H9 (cell line): ENCODE measurements around the gene RLBP1. TPM values are rescaled to one million over a fixed set of nuclear protein-coding genes. Genes with fewer than 3 reads are reported as not detected.
A peak's percentile ranks its signal among the peaks of the same experiment; 100 is the strongest.

Experiments used
- DNase-seq: peaks from one replicate; pipeline ENCODE4 v3.0.0-alpha.2; 2017
- H2AFZ ChIP-seq: one replicate; pipeline ENCODE4 v1.6.1; 2013; ENCODE audit warnings: mild to moderate bottlenecking, low read length, control low read depth, moderate library complexity
- H2AK5ac ChIP-seq: 2 replicates; pipeline ENCODE4 v1.6.1; 2013; ENCODE audit warnings: low read length, control low read depth, mixed read lengths; ENCODE audit not compliant: insufficient read length
- H2BK120ac ChIP-seq: one replicate; pipeline ENCODE4 v1.6.1; 2013; ENCODE audit warnings: low read depth, mild to moderate bottlenecking, low read length, control low read depth, inconsistent platforms; ENCODE audit not compliant: poor library complexity, severe bottlenecking
- H2BK12ac ChIP-seq: 2 replicates; pipeline ENCODE4 v1.6.1; 2013; ENCODE audit warnings: low read length, control low read depth, mixed read lengths, low read depth; ENCODE audit not compliant: insufficient read length
- H2BK15ac ChIP-seq: 2 replicates; pipeline ENCODE4 v1.6.1; 2013; ENCODE audit warnings: low read depth, low read length, control low read depth
- H2BK20ac ChIP-seq: one replicate; pipeline ENCODE4 v1.6.1; 2013; ENCODE audit warnings: low read depth, mild to moderate bottlenecking, low read length, control low read depth, inconsistent platforms; ENCODE audit not compliant: poor library complexity, severe bottlenecking
- H2BK5ac ChIP-seq: 2 replicates; pipeline ENCODE4 v1.6.1; 2013; ENCODE audit warnings: low read length, control low read depth, mixed read lengths; ENCODE audit not compliant: insufficient read length
- H3K14ac ChIP-seq: 2 replicates; pipeline ENCODE4 v1.6.1; 2013; ENCODE audit warnings: low read length, control low read depth; ENCODE audit not compliant: insufficient read depth
- H3K18ac ChIP-seq: 2 replicates; pipeline ENCODE4 v1.6.1; 2013; ENCODE audit warnings: low read depth, mild to moderate bottlenecking, mixed read lengths, low read length, control low read depth; ENCODE audit not compliant: insufficient read length
- H3K23ac ChIP-seq: 2 replicates; pipeline ENCODE4 v1.6.1; 2013; ENCODE audit warnings: low read length, control low read depth, mixed read lengths, low read depth; ENCODE audit not compliant: insufficient read length
- H3K23me2 ChIP-seq: 2 replicates; pipeline ENCODE4 v1.6.1; 2013; ENCODE audit warnings: low read depth, mild to moderate bottlenecking, mixed read lengths, low read length, control low read depth; ENCODE audit not compliant: insufficient read length, poor library complexity, severe bottlenecking
- H3K27ac ChIP-seq: 2 replicates; pipeline ENCODE4 v1.5.1; 2013; ENCODE audit warnings: low read length, control low read depth, mixed read lengths, low read depth; ENCODE audit not compliant: insufficient read length
- H3K27me3 ChIP-seq: 2 replicates; pipeline ENCODE4 v1.6.1; 2013; ENCODE audit warnings: low read length, control low read depth, inconsistent platforms; ENCODE audit not compliant: insufficient read depth
- H3K4ac ChIP-seq: 2 replicates; pipeline ENCODE4 v1.6.1; 2013; ENCODE audit warnings: low read depth, mild to moderate bottlenecking, control low read depth, inconsistent platforms, low read length, moderate library complexity
- H3K4me1 ChIP-seq: 2 replicates; pipeline ENCODE4 v1.6.1; 2013; ENCODE audit warnings: low read length, control low read depth, inconsistent platforms; ENCODE audit not compliant: insufficient read depth
- H3K4me2 ChIP-seq: 2 replicates; pipeline ENCODE4 v1.6.1; 2013; ENCODE audit warnings: low read length, control low read depth, mixed read lengths; ENCODE audit not compliant: insufficient read length, insufficient read depth
- H3K56ac ChIP-seq: 2 replicates; pipeline ENCODE4 v1.6.1; 2013; ENCODE audit warnings: low read depth, mild to moderate bottlenecking, mixed read lengths, low read length, control low read depth; ENCODE audit not compliant: insufficient read length
- H3K79me1 ChIP-seq: 2 replicates; pipeline ENCODE4 v1.6.1; 2013; ENCODE audit warnings: low read depth, mild to moderate bottlenecking, moderate library complexity, low read length, control low read depth, inconsistent platforms; ENCODE audit not compliant: insufficient read depth, poor library complexity, severe bottlenecking
- H3K79me2 ChIP-seq: 2 replicates; pipeline ENCODE4 v1.6.1; 2013; ENCODE audit warnings: low read length, control low read depth, inconsistent platforms; ENCODE audit not compliant: insufficient read depth
- H3K9ac ChIP-seq: 2 replicates; pipeline ENCODE4 v1.6.1; 2013; ENCODE audit warnings: low read length, control low read depth, mixed read lengths; ENCODE audit not compliant: insufficient read length; ENCODE audit errors: extremely low read depth
- H3K9me3 ChIP-seq: one replicate; pipeline ENCODE4 v1.6.1; 2013; ENCODE audit warnings: low read depth, low read length, inconsistent platforms; ENCODE audit not compliant: control insufficient read depth
- H3T11ph ChIP-seq: one replicate; pipeline ENCODE4 v1.6.1; 2013; ENCODE audit warnings: mild to moderate bottlenecking, low read length, control low read depth, inconsistent platforms
- H4K20me1 ChIP-seq: one replicate; pipeline ENCODE4 v1.6.1; 2013; ENCODE audit not compliant: control insufficient read depth, insufficient read length, insufficient read depth
- H4K5ac ChIP-seq: 2 replicates; pipeline ENCODE4 v1.6.1; 2013; ENCODE audit warnings: low read depth, mild to moderate bottlenecking, mixed read lengths, low read length, control low read depth; ENCODE audit not compliant: insufficient read length
- H4K8ac ChIP-seq: replicated peaks from 2 replicates; pipeline ENCODE4 v1.6.1; 2013; ENCODE audit warnings: low read length, control low read depth, mixed read lengths, low read depth; ENCODE audit not compliant: insufficient read length
- H4K91ac ChIP-seq: 2 replicates; pipeline ENCODE4 v1.6.1; 2013; ENCODE audit warnings: low read depth, mild to moderate bottlenecking, moderate library complexity, mixed read lengths, low read length, control low read depth; ENCODE audit not compliant: insufficient read length
- H3K27ac Mint-ChIP-seq, 3 experiments: 2 replicates in 2 of 3; 3 replicates in 1 of 3; pipeline ENCODE4 v1.8.0; 2020 to 2021; ENCODE audit warnings: mixed read lengths in 3 of 3, mild to moderate bottlenecking in 1 of 3, moderate library complexity in 1 of 3
- H3K27me3 Mint-ChIP-seq: 2 replicates; pipeline ENCODE4 v1.8.0; 2021; ENCODE audit warnings: low read depth, mild to moderate bottlenecking, moderate library complexity, mixed read lengths
- H3K36me3 Mint-ChIP-seq, 3 experiments: 2 replicates in 2 of 3; 3 replicates in 1 of 3; pipeline ENCODE4 v1.8.0; 2020 to 2021; ENCODE audit warnings: low read depth in 3 of 3, mixed read lengths in 3 of 3; ENCODE audit not compliant: insufficient read depth in 1 of 3
- H3K4me1 Mint-ChIP-seq, 2 experiments: 2 replicates each; pipeline ENCODE4 v1.8.0; 2020; ENCODE audit warnings: mixed read lengths in 2 of 2
- H3K4me3 Mint-ChIP-seq, 2 experiments: 2 replicates in 1 of 2; 3 replicates in 1 of 2; pipeline ENCODE4 v1.8.0; 2020 to 2021; ENCODE audit warnings: mild to moderate bottlenecking in 2 of 2, mixed read lengths in 2 of 2, moderate library complexity in 1 of 2
- H3K9me3 Mint-ChIP-seq, 2 experiments: 2 replicates in 1 of 2; 3 replicates in 1 of 2; pipeline ENCODE4 v1.8.0; 2020; ENCODE audit warnings: mild to moderate bottlenecking in 2 of 2, mixed read lengths in 2 of 2, moderate library complexity in 1 of 2
- WGBS: extraction: QIAGEN DNeasy Blood & Tissue Kit; methylation state at CpG from one replicate; pipeline ENCODE4 v1.1.7; 2013; ENCODE audit warnings: missing lambda C conversion rate, low lambda C conversion rate, mixed read lengths; ENCODE audit not compliant: insufficient read length; ENCODE audit errors: extremely low coverage; 5-methylcytosine and 5-hydroxymethylcytosine counted together
- total RNA-seq: library from RNA; stranded (reverse); gene quantifications from 2 replicates; pipeline ENCODE4 v1.2.1, GENCODE V29; 2021
- TF ChIP-seq, protein P1 (sequence below): fragments of 200-600 bp; sonication (generic); conservative IDR thresholded peaks from 3 replicates; pipeline ENCODE4 v1.8.0; 2021; ENCODE audit warnings: antibody characterized with exemption, mild to moderate bottlenecking

The RLBP1 gene
- total RNA-seq, 1 experiment from 2014 or later, result not detected

DNA sequence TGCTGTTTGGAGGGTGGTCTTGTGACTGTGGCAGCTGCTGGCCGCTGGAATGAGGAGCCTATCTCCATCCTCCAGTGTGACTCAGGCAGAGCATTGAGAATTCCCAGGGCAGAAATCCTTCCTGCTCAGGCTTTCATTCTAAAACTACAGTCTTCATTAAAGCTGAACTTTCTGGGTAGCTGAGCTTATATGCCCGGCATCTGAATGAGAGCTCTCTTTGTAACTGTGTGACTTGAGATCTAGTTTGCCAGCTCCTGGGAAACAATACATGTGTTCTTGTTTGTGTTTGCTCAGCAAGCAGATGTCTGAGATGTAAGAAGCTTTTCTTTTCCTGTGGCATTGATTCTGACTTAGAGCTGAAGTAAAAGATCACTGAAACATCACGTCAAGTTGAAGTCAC lies 22.4 kb downstream of the RLBP1 start:
- Histone ChIP-seq H4K8ac (no peak overlapping the region), H3K4me1 (peaks cover 7% of the 10 kb centered on the region), H3K18ac (no peak overlapping the region), H4K5ac (no peak overlapping the region), H3K56ac (no peak overlapping the region), H3K4me2 (no peak overlapping the region), H3K79me1 (no peaks in the 10 kb centered on the region), H3K4ac (no peak overlapping the region), H2BK5ac (no peak overlapping the region), H2BK12ac (no peak overlapping the region), H3K9ac (no peak overlapping the region), H3K23ac (no peak overlapping the region), H4K91ac (no peak overlapping the region), H3K9me3 (no peaks in the 10 kb centered on the region), H4K20me1 (no peaks in the 10 kb centered on the region), H2BK15ac (no peak overlapping the region), H3T11ph (no peak overlapping the region), H2AK5ac (no peak overlapping the region), H3K27ac (no peak overlapping the region), H3K23me2 (peaks cover 4% of the 10 kb centered on the region), H2BK20ac (no peak overlapping the region), H3K79me2 (no peaks in the 10 kb centered on the region), H2AFZ (no peak overlapping the region), H3K14ac (no peak overlapping the region), H3K27me3 (no peaks in the 10 kb centered on the region), H2BK120ac (no peak overlapping the region)
- Mint-ChIP-seq H3K9me3 (no peaks in the 10 kb centered on the region), H3K4me3 (no peak overlapping the region), H3K36me3 (peaks cover 0 to 2% (median 2%) of the 10 kb centered on the region in 3 experiments; a peak in 4 of 7 replicates), H3K27ac (peak overlapping the region in 2 of 3 experiments; percentile 39 to 65; a peak in 3 of 7 replicates), H3K27me3 (no peaks in the 10 kb centered on the region), H3K4me1 (peaks cover 56 to 70% of the 10 kb centered on the region in 2 experiments)
- no peak for DNase-seq
- TF ChIP-seq, protein P1, sequence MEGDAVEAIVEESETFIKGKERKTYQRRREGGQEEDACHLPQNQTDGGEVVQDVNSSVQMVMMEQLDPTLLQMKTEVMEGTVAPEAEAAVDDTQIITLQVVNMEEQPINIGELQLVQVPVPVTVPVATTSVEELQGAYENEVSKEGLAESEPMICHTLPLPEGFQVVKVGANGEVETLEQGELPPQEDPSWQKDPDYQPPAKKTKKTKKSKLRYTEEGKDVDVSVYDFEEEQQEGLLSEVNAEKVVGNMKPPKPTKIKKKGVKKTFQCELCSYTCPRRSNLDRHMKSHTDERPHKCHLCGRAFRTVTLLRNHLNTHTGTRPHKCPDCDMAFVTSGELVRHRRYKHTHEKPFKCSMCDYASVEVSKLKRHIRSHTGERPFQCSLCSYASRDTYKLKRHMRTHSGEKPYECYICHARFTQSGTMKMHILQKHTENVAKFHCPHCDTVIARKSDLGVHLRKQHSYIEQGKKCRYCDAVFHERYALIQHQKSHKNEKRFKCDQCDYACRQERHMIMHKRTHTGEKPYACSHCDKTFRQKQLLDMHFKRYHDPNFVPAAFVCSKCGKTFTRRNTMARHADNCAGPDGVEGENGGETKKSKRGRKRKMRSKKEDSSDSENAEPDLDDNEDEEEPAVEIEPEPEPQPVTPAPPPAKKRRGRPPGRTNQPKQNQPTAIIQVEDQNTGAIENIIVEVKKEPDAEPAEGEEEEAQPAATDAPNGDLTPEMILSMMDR, result no peak
- WGBS, result no CpG with 5 or more reads among the region's 3 CpGs
